ENCODE results near the gene SAC3D1.

DNA sequence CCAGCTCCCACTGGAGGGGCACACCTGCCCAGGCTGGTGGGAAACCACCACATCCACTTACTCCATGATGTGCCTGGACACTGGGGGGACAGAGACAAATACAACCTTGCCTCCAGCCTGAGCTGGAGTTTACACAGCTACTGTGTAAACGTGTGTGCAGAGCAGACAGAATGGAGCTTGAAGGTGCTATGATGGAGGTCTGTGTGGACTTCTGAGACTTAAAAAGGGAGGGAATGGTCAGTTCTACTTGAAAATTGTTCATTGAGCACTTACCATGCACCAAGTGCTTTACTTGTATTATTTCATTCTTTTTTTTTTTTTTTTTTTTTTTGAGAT, 31.6 kb downstream of the SAC3D1 start:
- TF ChIP-seq, protein P1, sequence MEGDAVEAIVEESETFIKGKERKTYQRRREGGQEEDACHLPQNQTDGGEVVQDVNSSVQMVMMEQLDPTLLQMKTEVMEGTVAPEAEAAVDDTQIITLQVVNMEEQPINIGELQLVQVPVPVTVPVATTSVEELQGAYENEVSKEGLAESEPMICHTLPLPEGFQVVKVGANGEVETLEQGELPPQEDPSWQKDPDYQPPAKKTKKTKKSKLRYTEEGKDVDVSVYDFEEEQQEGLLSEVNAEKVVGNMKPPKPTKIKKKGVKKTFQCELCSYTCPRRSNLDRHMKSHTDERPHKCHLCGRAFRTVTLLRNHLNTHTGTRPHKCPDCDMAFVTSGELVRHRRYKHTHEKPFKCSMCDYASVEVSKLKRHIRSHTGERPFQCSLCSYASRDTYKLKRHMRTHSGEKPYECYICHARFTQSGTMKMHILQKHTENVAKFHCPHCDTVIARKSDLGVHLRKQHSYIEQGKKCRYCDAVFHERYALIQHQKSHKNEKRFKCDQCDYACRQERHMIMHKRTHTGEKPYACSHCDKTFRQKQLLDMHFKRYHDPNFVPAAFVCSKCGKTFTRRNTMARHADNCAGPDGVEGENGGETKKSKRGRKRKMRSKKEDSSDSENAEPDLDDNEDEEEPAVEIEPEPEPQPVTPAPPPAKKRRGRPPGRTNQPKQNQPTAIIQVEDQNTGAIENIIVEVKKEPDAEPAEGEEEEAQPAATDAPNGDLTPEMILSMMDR (IDR thresholded peaks at IDR 0.05), result no peak
- TF ChIP-seq POLR2AphosphoS5 (IDR thresholded peaks at IDR 0.05), result no peak

Measured in prostate gland (tissue), 2 donors.